GM18526 (cell line): ENCODE data around the gene ERBB4.

Experiments used
- POLR2A ChIP-seq: IDR thresholded peaks from 3 replicates; pipeline ENCODE4 v1.6.1; 2011; ENCODE audit not compliant: insufficient read length; ENCODE audit errors: extremely low read depth

ERBB4 gene

GRCh38 chr2:212030709-212031108, 507.9 kb downstream of the ERBB4 start:
- TF ChIP-seq POLR2A: no peak

GRCh38 chr2:212028798-212029394, 509.7 kb downstream of the ERBB4 start:
- TF ChIP-seq POLR2A: no peak

DNA sequence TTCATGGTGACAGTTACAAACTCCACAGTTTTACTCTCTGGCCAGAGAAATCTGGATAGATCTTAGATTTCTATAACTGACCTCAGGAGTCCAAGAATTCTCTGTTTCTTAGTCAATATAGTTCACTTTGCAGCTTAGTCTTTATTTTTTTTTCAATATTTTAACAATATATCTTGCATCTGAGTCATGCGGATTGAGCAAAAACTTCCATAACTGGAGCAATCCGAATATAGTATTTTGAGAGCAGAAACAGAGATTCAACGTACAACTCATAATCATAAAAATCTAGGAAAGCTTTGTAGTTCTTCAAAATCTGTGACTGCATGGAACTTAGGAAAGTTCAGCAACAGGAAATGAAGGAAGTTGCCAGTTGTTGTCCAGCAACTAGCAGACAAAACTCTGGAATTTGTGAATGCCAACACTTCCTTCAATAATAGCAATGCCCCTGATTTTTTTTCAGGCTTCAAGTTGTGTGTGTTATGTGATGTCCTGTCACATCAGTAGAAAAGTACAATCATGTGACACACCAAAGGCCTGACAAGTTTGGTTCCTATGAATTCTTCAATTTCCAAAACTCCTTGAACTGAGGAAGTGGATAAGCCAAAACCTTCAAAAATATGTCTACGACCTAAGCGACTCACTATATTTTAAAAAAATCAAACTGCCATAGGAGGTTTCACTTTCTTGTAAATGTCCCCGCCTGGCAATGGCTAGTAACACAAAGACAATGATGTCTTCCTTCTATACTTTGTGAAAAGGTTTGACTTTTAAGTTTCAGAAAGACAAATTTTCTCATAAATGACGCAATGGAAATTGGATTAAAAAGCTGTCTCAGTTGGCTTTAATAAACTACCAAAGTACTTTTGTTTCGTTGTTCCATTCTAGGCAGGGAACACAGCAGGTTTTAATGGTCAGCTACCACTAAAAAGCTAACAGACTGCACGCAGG, 510.6 kb downstream of the ERBB4 start:
- no peak for TF ChIP-seq POLR2A

GRCh38 chr2:212024040-212024439, 514.6 kb downstream of the ERBB4 start:
- TF ChIP-seq POLR2A: no peak

- no peak for TF ChIP-seq POLR2A
These were observed 515.6 kb downstream of the ERBB4 start for GRCh38 chr2:212022966-212023365.

- TF ChIP-seq POLR2A: no peak
These were observed 516.7 kb downstream of the ERBB4 start for GRCh38 chr2:212021947-212022346.

DNA sequence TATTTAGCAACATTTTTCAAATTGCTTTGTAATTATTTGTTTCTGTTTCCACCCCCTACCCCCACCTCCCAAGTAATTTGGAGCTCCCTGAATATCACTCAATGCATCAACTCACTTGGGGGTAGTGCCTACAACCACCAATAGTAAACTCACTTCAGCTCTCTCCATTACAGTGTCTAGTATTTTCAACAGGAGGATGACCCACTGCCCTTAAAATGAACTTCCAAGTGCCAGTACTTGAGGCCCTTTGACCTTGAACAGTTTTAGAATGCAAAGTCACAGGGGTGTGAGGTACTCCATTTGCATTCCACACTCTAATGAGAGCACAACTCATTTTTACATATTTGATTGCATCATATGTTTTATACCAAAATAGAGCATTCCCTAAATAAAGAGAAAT, 523.0 kb downstream of the ERBB4 start:
- TF ChIP-seq POLR2A: no peak

DNA sequence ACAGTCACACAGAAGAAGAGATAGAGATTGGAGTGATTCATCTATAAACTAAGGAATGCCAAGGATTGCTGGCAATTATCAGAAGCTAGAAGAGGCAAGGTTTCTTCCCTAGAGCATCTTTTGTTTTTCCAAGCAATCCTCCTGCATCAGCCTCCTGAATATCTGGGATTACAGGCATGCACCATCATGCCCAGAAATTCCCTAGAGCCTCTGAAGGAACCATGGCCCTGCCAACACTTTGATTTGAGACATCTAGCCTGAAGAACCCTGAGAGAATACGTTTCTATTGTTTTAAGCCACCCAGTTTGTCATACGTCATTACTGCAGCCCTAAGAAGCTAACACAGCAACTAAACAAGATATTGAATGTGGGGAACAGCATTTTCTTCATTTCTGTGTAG, 525.0 kb downstream of the ERBB4 start:
- no peak for TF ChIP-seq POLR2A

DNA sequence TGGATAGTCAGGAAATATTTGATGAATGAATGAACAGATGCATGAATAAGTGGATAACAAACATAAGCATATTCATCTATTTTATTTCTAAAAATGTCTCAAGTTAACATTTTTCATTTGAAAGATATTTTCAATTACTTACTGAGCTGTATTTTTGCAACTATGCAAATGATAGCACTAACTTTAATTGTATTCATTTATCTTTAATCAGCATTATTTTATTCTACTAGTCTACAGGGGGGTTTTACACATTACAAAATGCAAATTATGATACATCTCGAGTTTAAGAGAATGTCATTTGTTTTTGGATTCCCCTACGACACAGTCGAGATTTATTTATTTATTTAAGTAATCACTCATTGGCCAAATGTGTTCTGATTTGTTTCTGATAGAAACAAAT, 530.6 kb downstream of the ERBB4 start:
- TF ChIP-seq POLR2A: no peak

GRCh38 chr2:212005085-212005671, 533.4 kb downstream of the ERBB4 start:
- TF ChIP-seq POLR2A: no peak

- TF ChIP-seq POLR2A: no peak
These were observed 537.3 kb downstream of the ERBB4 start for GRCh38 chr2:212001325-212001724.

- no peak for TF ChIP-seq POLR2A
These were observed 541.7 kb downstream of the ERBB4 start for GRCh38 chr2:211996857-211997256.

DNA sequence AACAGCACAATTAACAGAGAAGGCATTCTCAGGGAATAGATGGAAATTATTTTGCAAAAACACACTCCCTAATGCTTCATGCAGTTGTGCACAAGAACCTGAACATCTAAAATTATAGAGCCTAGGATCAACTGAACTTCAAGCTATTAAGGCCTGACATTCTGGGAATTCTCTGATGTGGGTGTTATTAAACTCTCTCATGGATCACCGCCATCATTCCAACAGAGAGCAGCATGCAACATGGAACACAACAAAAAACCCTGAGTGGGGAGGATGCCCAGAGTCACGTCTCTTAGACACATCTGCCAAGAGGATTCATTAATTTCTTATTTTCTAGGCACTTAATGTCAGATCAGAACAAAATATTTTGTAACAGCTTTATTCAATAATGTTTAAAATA, 543.8 kb downstream of the ERBB4 start:
- TF ChIP-seq POLR2A: no peak

DNA sequence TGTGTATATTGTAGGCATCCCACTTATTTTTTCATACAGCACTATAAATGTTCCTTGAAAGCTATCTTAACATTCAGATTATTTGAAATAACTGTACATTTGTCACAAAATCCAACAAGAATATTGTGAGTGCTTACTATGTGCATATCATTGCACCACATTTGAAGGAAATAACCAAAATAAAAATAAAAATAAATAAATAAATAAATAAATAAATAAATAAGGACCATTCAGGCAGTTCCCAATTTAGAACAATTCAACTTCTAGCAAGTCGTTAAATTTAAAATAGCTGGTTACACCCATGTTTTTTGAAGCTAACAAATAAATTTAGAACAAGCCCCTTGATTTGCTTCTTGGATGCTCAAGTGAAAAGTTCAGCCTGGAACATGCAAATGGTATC, 548.3 kb downstream of the ERBB4 start:
- TF ChIP-seq POLR2A: no peak

GRCh38 chr2:211986313-211986712, 552.3 kb downstream of the ERBB4 start:
- TF ChIP-seq POLR2A: no peak

DNA sequence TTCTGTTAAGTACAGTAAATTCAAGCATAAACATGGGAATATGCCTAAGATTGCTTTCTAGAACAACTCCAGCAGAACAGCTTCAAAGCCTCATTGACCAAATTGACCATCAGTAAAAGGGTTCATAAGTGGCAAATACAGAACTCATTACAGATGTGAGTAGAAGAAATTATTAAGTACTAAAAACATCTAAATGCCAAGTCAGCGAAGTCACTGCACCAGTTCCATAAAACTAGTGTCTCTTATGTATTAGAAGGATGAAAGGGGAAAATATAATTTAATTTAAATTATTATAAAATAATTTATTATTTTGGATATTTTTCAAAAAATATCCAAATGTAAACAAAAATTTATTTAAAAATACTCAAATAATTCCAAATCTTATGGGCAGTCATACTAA, 553.2 kb downstream of the ERBB4 start:
- no peak for TF ChIP-seq POLR2A
